Gastrocnemius medialis (tissue), 4 donors: Measurements from ENCODE around the gene FBXO42.
"Not testable (repeated sequence)": the region's sequence is repeated elsewhere in the genome, so short reads cannot be mapped to it uniquely, and the experiment has no call there.

Experiments used
- POLR2A ChIP-seq, 2 donors: fragments of 450-650 bp; IDR thresholded peaks; one replicate each; pipeline ENCODE4 v1.6.1; 2017; ENCODE audit warnings: antibody characterized with exemption in 2 of 2, mild to moderate bottlenecking in 2 of 2, moderate library complexity in 2 of 2
- TF ChIP-seq, protein P1 (sequence below), 5 experiments: fragments of 450-650 bp in 3 of 5; fragments of 200-600 bp in 2 of 5; sonication (generic) in 2 of 5; IDR thresholded peaks in 4 of 5; conservative IDR thresholded peaks in 1 of 5; 1 replicate in 4 of 5; 2 replicates in 1 of 5; pipeline ENCODE4 v1.5.1; 2016 to 2019; ENCODE audit warnings: antibody characterized with exemption in 5 of 5, mild to moderate bottlenecking in 3 of 5, moderate library complexity in 3 of 5

DNA sequence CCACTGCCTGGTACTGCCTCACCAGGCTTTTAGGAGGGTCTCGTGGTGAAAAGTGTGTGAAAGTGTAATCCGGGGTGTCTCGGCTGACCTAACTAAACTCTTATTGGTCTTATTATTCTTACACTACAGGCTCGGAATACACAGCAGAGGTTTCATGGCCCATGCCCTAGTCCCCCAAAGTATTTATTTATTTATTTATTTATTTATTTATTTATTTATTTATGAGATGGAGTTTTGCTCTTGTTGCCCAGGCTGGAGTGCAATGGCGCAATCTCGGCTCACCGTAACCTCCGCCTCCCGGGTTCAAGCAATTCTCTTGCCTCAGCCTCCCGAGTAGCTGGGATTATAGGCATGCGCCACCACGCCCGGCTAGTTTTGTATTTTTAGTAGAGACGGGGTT lies 137.0 kb downstream of the FBXO42 start:
- TF ChIP-seq POLR2A (IDR thresholded peaks at IDR 0.05): not testable (repeated sequence)
- TF ChIP-seq, protein P1, sequence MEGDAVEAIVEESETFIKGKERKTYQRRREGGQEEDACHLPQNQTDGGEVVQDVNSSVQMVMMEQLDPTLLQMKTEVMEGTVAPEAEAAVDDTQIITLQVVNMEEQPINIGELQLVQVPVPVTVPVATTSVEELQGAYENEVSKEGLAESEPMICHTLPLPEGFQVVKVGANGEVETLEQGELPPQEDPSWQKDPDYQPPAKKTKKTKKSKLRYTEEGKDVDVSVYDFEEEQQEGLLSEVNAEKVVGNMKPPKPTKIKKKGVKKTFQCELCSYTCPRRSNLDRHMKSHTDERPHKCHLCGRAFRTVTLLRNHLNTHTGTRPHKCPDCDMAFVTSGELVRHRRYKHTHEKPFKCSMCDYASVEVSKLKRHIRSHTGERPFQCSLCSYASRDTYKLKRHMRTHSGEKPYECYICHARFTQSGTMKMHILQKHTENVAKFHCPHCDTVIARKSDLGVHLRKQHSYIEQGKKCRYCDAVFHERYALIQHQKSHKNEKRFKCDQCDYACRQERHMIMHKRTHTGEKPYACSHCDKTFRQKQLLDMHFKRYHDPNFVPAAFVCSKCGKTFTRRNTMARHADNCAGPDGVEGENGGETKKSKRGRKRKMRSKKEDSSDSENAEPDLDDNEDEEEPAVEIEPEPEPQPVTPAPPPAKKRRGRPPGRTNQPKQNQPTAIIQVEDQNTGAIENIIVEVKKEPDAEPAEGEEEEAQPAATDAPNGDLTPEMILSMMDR (IDR thresholded peaks at IDR 0.05 in 4 of 5, conservative IDR thresholded peaks at IDR 0.05 in 1 of 5): not testable (repeated sequence)
